ENCODE measurements around the gene RBM18. TPM values are rescaled to one million over a fixed set of nuclear protein-coding genes. Genes with fewer than 3 reads are reported as not detected.
A peak's percentile ranks its signal among the peaks of the same experiment; 100 is the strongest.

The RBM18 gene
- total RNA-seq, 6 experiments from 2014 or later: 25.6 to 30.5 (median 27.6) TPM

GRCh38 chr9:122268041-122268814 is 3.6 kb upstream of the RBM18 start:
- Mint-ChIP-seq H3K36me3 (ENCODE audit: low read depth) (peaks cover 19% of the 10 kb centered on the region), H3K27me3 (ENCODE audit: insufficient read depth) (no peaks in the 10 kb centered on the region; the same call in 1 of the 2 replicates), H3K9me3 (no peaks in the 10 kb centered on the region), H3K27ac (no peak overlapping the region), H3K4me3 (no peak overlapping the region), H3K4me1 (ENCODE audit: low read depth) (peaks cover 25% of the 10 kb centered on the region)
- no peak for TF ChIP-seq CTCF (IDR thresholded peaks at IDR 0.05)
- no peak for DNase-seq

GRCh38 chr9:122265149-122265915 is 692 bp upstream of the RBM18 start:
- peak; percentile 25 for DNase-seq
- H3K4me1 Mint-ChIP-seq (ENCODE audit: low read depth): peaks cover 45% of the 10 kb centered on the region
- no peaks in the 10 kb centered on the region for H3K9me3 Mint-ChIP-seq
- peak overlapping the region; percentile 99 for H3K4me3 Mint-ChIP-seq
- H3K36me3 Mint-ChIP-seq (ENCODE audit: low read depth): peaks cover 12% of the 10 kb centered on the region; the same call in 1 of the 2 replicates
- H3K27ac Mint-ChIP-seq: peak overlapping the region; percentile 100
- H3K27me3 Mint-ChIP-seq (ENCODE audit: insufficient read depth): no peaks in the 10 kb centered on the region; the same call in 1 of the 2 replicates
- TF ChIP-seq CTCF (IDR thresholded peaks at IDR 0.05): peak; percentile 37; the same call in 1 of the 2 replicates

- H3K4me1 Mint-ChIP-seq (ENCODE audit: low read depth): peaks cover 45% of the 10 kb centered on the region
- no peaks in the 10 kb centered on the region for H3K9me3 Mint-ChIP-seq
- no peaks in the 10 kb centered on the region; the same call in 1 of the 2 replicates for H3K27me3 Mint-ChIP-seq (ENCODE audit: insufficient read depth)
- H3K27ac Mint-ChIP-seq: peak overlapping the region; percentile 100
- peaks cover 19% of the 10 kb centered on the region; the same call in 1 of the 2 replicates for H3K36me3 Mint-ChIP-seq (ENCODE audit: low read depth)
- no peak for DNase-seq
- peak overlapping the region; percentile 99 for H3K4me3 Mint-ChIP-seq
- TF ChIP-seq CTCF (IDR thresholded peaks at IDR 0.05): no peak
These were observed 816 bp downstream of the RBM18 start for GRCh38 chr9:122263699-122264349.

GRCh38 chr9:122262073-122262472 is 2.6 kb downstream of the RBM18 start:
- Mint-ChIP-seq H3K27me3 (ENCODE audit: insufficient read depth) (no peaks in the 10 kb centered on the region; the same call in 1 of the 2 replicates), H3K27ac (no peak overlapping the region; the same call in 1 of the 2 replicates), H3K9me3 (no peaks in the 10 kb centered on the region), H3K36me3 (ENCODE audit: low read depth) (peaks cover 21% of the 10 kb centered on the region; the same call in 1 of the 2 replicates), H3K4me1 (ENCODE audit: low read depth) (peaks cover 45% of the 10 kb centered on the region), H3K4me3 (no peak overlapping the region)
- TF ChIP-seq CTCF (IDR thresholded peaks at IDR 0.05): no peak
- no peak for DNase-seq

GRCh38 chr9:122261469-122261881 is 3.2 kb downstream of the RBM18 start:
- DNase-seq: peak; percentile 20
- H3K36me3 Mint-ChIP-seq (ENCODE audit: low read depth): peaks cover 21% of the 10 kb centered on the region; the same call in 1 of the 2 replicates
- no peak overlapping the region; the same call in 1 of the 2 replicates for H3K27ac Mint-ChIP-seq
- TF ChIP-seq CTCF (IDR thresholded peaks at IDR 0.05): no peak
- H3K27me3 Mint-ChIP-seq (ENCODE audit: insufficient read depth): no peaks in the 10 kb centered on the region; the same call in 1 of the 2 replicates
- peaks cover 45% of the 10 kb centered on the region for H3K4me1 Mint-ChIP-seq (ENCODE audit: low read depth)
- H3K9me3 Mint-ChIP-seq: no peaks in the 10 kb centered on the region
- H3K4me3 Mint-ChIP-seq: no peak overlapping the region

Data from HFFc6 (cell line).